Neural cell (in vitro differentiated cells): ENCODE results near the gene PTPRG. TPM values are rescaled to one million over a fixed set of nuclear protein-coding genes. Genes with fewer than 3 reads are reported as not detected.

Experiments used
- H2AFZ ChIP-seq: fragments of 200-600, 300-800 bp; sonication (generic), shearing (Covaris generic); 2 replicates; pipeline ENCODE4 v1.6.0; 2014; ENCODE audit warnings: low read depth, mild to moderate bottlenecking, antibody characterized with exemption, low read length, moderate library complexity
- H3F3A ChIP-seq: fragments of 200-600 bp; shearing (Covaris generic); 2 replicates; pipeline ENCODE4 v1.6.1; 2016; ENCODE audit warnings: mild to moderate bottlenecking, moderate library complexity, mixed read lengths, antibody characterized with exemption, low read length; ENCODE audit not compliant: insufficient read depth, poor library complexity, severe bottlenecking
- H3K27ac ChIP-seq: fragments of 200-600, 300-800 bp; sonication (generic), shearing (Covaris generic); 2 replicates; pipeline ENCODE4 v1.5.1; 2014; ENCODE audit warnings: mild to moderate bottlenecking, low read length, moderate library complexity
- H3K27me3 ChIP-seq: fragments of 300-800, 200-600 bp; sonication (generic), shearing (Covaris generic); 2 replicates; pipeline ENCODE4 v1.6.0; 2014; ENCODE audit warnings: mild to moderate bottlenecking, low read depth, low read length, moderate library complexity; ENCODE audit not compliant: insufficient read depth
- H3K36me3 ChIP-seq: fragments of 300-800, 200-600 bp; sonication (generic), shearing (Covaris generic); 2 replicates; pipeline ENCODE4 v1.5.1; 2014; ENCODE audit warnings: mild to moderate bottlenecking, antibody characterized with exemption, low read length, moderate library complexity; ENCODE audit not compliant: insufficient read depth
- H3K4me2 ChIP-seq: fragments of 300-800, 200-600 bp; sonication (generic), shearing (Covaris generic); 2 replicates; pipeline ENCODE4 v1.6.0; 2014; ENCODE audit warnings: mild to moderate bottlenecking, low read length
- H3K4me3 ChIP-seq: fragments of 300-800, 200-600 bp; sonication (generic), shearing (Covaris generic); 2 replicates; pipeline ENCODE4 v1.5.1; 2014; ENCODE audit warnings: mild to moderate bottlenecking, low read length, moderate library complexity
- H3K79me2 ChIP-seq: fragments of 200-600 bp; shearing (Covaris generic); replicated peaks from 2 replicates; pipeline ENCODE4 v1.6.0; 2014; ENCODE audit warnings: mild to moderate bottlenecking, low read length, moderate library complexity; ENCODE audit not compliant: insufficient read depth
- H3K9ac ChIP-seq: fragments of 300-800, 200-600 bp; sonication (generic), shearing (Covaris generic); 2 replicates; pipeline ENCODE4 v1.6.1; 2016; ENCODE audit warnings: mild to moderate bottlenecking, low read length, mixed read lengths
- H3K9me2 ChIP-seq: fragments of 200-600 bp; shearing (Covaris generic); 2 replicates; pipeline ENCODE4 v1.6.1; 2016; ENCODE audit warnings: mild to moderate bottlenecking, low read length, mixed read lengths; ENCODE audit not compliant: insufficient read depth
- H3K9me3 ChIP-seq: fragments of 200-600, 300-800 bp; sonication (generic), shearing (Covaris generic); 2 replicates; pipeline ENCODE4 v1.6.1; 2016; ENCODE audit warnings: mild to moderate bottlenecking, mixed run types, low read length, moderate library complexity, mixed read lengths
- H4K20me1 ChIP-seq: fragments of 200-600 bp; shearing (Covaris generic); 2 replicates; pipeline ENCODE4 v1.6.1; 2016; ENCODE audit warnings: mild to moderate bottlenecking, mixed run types; ENCODE audit not compliant: insufficient read depth
- CTCF ChIP-seq: fragments of 450-650 bp; IDR thresholded peaks from 2 replicates; pipeline ENCODE4 v1.5.1; 2014; ENCODE audit warnings: antibody characterized with exemption, mild to moderate bottlenecking, moderate library complexity; ENCODE audit not compliant: poor library complexity, severe bottlenecking
- EP300 ChIP-seq: fragments of 450-650 bp; conservative IDR thresholded peaks from 2 replicates; pipeline ENCODE4 v1.6.1; 2014; ENCODE audit warnings: antibody characterized with exemption, mild to moderate bottlenecking, moderate library complexity; ENCODE audit not compliant: poor library complexity, severe bottlenecking
- EZH2 ChIP-seq: fragments of 200-600, 300-800 bp; shearing (Covaris generic), sonication (generic); IDR thresholded peaks from 2 replicates; pipeline ENCODE4 v1.6.1; 2014; ENCODE audit warnings: antibody characterized with exemption, low read length, borderline replicate concordance, mild to moderate bottlenecking; ENCODE audit not compliant: insufficient read depth, poor library complexity, severe bottlenecking
- MXI1 ChIP-seq: fragments of 450-650 bp; conservative IDR thresholded peaks from 2 replicates; pipeline ENCODE4 v1.6.1; 2014; ENCODE audit warnings: antibody characterized with exemption, mild to moderate bottlenecking; ENCODE audit not compliant: poor library complexity, severe bottlenecking
- POLR2AphosphoS5 ChIP-seq: IDR thresholded peaks from 2 replicates; pipeline ENCODE4 v1.6.1; 2012
- RAD21 ChIP-seq: fragments of 450-650 bp; conservative IDR thresholded peaks from 2 replicates; pipeline ENCODE4 v1.6.1; 2014; ENCODE audit warnings: antibody characterized with exemption, mild to moderate bottlenecking, moderate library complexity
- REST ChIP-seq: IDR thresholded peaks from 2 replicates; pipeline ENCODE4 v1.6.1; 2012; ENCODE audit warnings: borderline replicate concordance
- SMC3 ChIP-seq: fragments of 450-650 bp; conservative IDR thresholded peaks from 2 replicates; pipeline ENCODE4 v1.6.1; 2014; ENCODE audit warnings: antibody characterized with exemption, mild to moderate bottlenecking, moderate library complexity; ENCODE audit not compliant: poor library complexity
- TAF1 ChIP-seq: IDR thresholded peaks from 2 replicates; pipeline ENCODE4 v1.6.1; 2012; ENCODE audit warnings: low read depth
- polyA plus RNA-seq: library from polyadenylated mRNA; depleted of rRNA; stranded (reverse); fragments of >200 nt; gene quantifications from 2 replicates; pipeline ENCODE4 v1.2.3, GENCODE V29; 2014

The PTPRG gene
- polyA plus RNA-seq, 1 donor from 2014 or later, result 33.1 TPM

- H3K27me3 ChIP-seq, result no peaks in the 10 kb centered on the region
These were observed 606.3 kb downstream of the PTPRG start for GRCh38 chr3:62167566-62168262.

GRCh38 chr3:62168356-62168755 is 607.0 kb downstream of the PTPRG start:
- H3K9ac ChIP-seq, result no peak overlapping the region
- H3K36me3 ChIP-seq, result no peaks in the 10 kb centered on the region
- H4K20me1 ChIP-seq, result no peaks in the 10 kb centered on the region
- no peaks in the 10 kb centered on the region for H3K9me2 ChIP-seq
- H3K9me3 ChIP-seq, result no peaks in the 10 kb centered on the region
- no peaks in the 10 kb centered on the region for H3K79me2 ChIP-seq
- no peak overlapping the region for H2AFZ ChIP-seq
- no peak overlapping the region for H3K27ac ChIP-seq
- TF ChIP-seq POLR2AphosphoS5 (no peak), MXI1 (no peak), REST (no peak)
- H3K4me3 ChIP-seq, result no peak overlapping the region
- no peaks in the 10 kb centered on the region for H3K27me3 ChIP-seq
- H3F3A ChIP-seq, result no peaks in the 10 kb centered on the region
- H3K4me2 ChIP-seq, result no peak overlapping the region

More at GRCh38 chr3:62167566-62168262, 606.3 kb downstream of the PTPRG start:
- H3K79me2 ChIP-seq, result no peaks in the 10 kb centered on the region
- no peaks in the 10 kb centered on the region for H3F3A ChIP-seq
- no peak overlapping the region for H3K4me3 ChIP-seq
- no peak overlapping the region for H3K4me2 ChIP-seq
- no peak overlapping the region for H3K27ac ChIP-seq
- TF ChIP-seq EZH2, result no peak
- no peak for TF ChIP-seq POLR2AphosphoS5
- TF ChIP-seq EP300, result no peak
- no peak for TF ChIP-seq RAD21
- no peak for TF ChIP-seq SMC3
- no peak for TF ChIP-seq MXI1
- TF ChIP-seq REST, result no peak
- TF ChIP-seq CTCF, result no peak
- no peak for TF ChIP-seq TAF1
- no peaks in the 10 kb centered on the region for H3K36me3 ChIP-seq
- H3K9me2 ChIP-seq, result no peaks in the 10 kb centered on the region
- no peak overlapping the region for H3K9ac ChIP-seq
- H2AFZ ChIP-seq, result no peak overlapping the region
- no peaks in the 10 kb centered on the region for H3K9me3 ChIP-seq
- H4K20me1 ChIP-seq, result no peaks in the 10 kb centered on the region
